ENCODE results near the gene SHH.

Gene SHH

DNA sequence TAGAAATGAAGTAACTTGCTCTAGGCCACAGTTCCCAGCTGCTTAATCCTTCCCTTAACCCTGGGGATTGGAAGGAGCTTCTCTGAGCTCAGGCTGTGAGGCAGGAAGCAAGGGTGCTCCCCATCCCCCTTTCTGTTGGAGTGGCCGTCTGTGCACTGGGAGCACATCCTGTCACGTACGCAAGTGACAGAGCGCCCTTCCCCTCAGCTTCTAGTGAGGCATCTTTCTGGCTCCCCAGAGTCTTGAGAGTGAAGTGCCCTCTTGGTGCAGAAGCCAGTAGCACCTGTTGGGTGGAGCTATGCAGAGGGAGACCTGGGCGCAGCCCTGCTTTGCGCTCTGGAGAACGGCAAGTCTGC lies 47.8 kb downstream of the SHH start:
- H3K9me3 ChIP-seq (ENCODE audit: insufficient read depth, low read depth, low read length) = no peaks in the 10 kb centered on the region
- no peak overlapping the region for H3K9ac ChIP-seq (ENCODE audit: low read depth, low read length)
- H3K4me1 ChIP-seq (ENCODE audit: insufficient read depth, low read length) = peaks cover 3% of the 10 kb centered on the region; the same call in 1 of the 2 replicates
- peaks cover 78% of the 10 kb centered on the region for H3K36me3 ChIP-seq (ENCODE audit: insufficient read depth, low read depth, low read length)
- no peak overlapping the region for H3K4me3 ChIP-seq (ENCODE audit: low read length)
- no peak overlapping the region for H3K27ac ChIP-seq (ENCODE audit: low read length)
- no peaks in the 10 kb centered on the region for H3K27me3 ChIP-seq (ENCODE audit: insufficient read depth, low read length)

DNA sequence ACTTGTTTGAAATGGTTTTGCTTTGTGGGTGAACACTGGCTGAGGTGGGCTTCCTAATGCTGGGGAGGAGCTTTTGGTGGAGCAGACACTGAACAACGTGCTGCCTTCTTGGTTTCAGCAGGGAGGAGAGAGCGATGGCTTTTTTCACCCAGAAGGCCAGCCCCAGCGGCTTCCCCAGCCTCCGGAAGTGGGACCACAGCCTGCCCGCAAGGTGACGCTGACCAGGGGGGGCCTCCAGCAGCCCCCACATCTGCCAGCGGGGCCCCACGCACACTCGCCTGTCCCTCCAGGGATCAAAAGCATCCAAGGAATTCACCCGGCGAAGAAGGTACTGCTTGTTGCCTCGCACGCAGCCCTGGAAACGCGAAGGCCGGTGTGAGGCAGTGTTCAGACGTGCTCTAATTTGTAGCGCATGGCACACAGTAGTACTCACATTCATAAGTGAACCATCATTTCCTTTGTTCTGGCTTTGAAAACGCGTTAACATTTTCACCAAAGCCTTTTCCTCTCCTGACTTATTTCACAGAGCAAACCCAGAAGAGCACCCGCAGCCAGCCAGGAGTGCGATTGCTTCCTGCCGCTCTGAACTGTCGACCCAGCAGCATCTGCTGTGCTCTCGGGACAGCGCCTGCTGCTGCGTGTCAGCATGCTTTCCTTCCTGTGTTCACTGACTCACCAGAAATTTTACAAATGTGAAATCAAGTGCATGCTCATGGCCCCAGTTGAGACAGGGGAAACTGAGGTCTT lies 48.4 kb downstream of the SHH start:
- H3K9ac ChIP-seq (ENCODE audit: low read depth, low read length) = no peak overlapping the region
- H3K4me3 ChIP-seq (ENCODE audit: low read length) = no peak overlapping the region
- H3K27me3 ChIP-seq (ENCODE audit: insufficient read depth, low read length) = no peaks in the 10 kb centered on the region
- H3K27ac ChIP-seq (ENCODE audit: low read length) = no peak overlapping the region
- no peaks in the 10 kb centered on the region for H3K9me3 ChIP-seq (ENCODE audit: insufficient read depth, low read depth, low read length)
- H3K36me3 ChIP-seq (ENCODE audit: insufficient read depth, low read depth, low read length) = peaks cover 72% of the 10 kb centered on the region
- H3K4me1 ChIP-seq (ENCODE audit: insufficient read depth, low read length) = peaks cover 3% of the 10 kb centered on the region; the same call in 1 of the 2 replicates

DNA sequence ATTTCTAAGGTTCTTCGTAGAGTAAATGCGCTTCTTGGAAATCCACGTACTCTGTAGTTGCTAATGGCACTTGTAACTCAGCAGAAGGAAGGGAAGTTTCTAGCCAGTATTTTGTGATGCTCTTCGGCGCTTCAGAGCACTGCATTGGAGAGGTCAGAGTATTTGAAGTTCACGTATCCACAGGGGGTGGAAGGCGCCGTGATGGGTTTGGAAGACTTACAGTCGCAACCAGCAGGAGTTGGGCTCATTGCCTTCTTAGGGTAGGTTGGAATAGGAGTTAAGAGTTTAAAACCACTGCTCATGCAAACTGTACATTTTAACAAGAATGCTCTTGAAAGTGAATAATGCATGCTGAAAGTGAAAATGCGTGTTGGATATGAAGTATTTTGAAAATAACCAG lies 49.1 kb downstream of the SHH start:
- Histone ChIP-seq H3K36me3 (ENCODE audit: insufficient read depth, low read depth, low read length) (peaks cover 69% of the 10 kb centered on the region), H3K9ac (ENCODE audit: low read depth, low read length) (no peak overlapping the region), H3K4me3 (ENCODE audit: low read length) (no peak overlapping the region), H3K27me3 (ENCODE audit: insufficient read depth, low read length) (no peaks in the 10 kb centered on the region), H3K9me3 (ENCODE audit: insufficient read depth, low read depth, low read length) (no peaks in the 10 kb centered on the region), H3K4me1 (ENCODE audit: insufficient read depth, low read length) (peaks cover 7% of the 10 kb centered on the region; the same call in 1 of the 2 replicates), H3K27ac (ENCODE audit: low read length) (no peak overlapping the region)

DNA sequence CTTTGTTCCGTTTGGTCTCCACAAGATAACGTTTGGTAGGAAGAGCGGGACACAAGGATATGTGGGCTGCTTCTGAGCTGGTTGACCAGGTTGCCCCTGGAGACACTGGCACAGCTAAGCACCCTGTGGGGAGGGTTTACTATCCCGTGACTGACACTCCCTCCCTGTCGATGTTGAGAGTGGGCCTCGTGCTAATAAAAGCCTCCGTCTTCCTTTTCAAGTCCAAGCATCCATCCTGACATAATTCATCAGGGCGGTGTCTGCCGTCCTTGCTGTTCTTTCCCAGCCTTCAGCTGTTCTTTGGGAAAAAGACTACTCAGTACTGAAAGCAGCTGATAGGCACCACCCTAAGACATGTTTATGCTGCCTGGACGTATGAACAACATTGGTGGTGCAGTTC lies 49.6 kb downstream of the SHH start:
- no peak overlapping the region for H3K9ac ChIP-seq (ENCODE audit: low read depth, low read length)
- H3K27ac ChIP-seq (ENCODE audit: low read length) = no peak overlapping the region

GRCh38 chr7:155762036-155762435 lies 50.2 kb downstream of the SHH start:
- no peak overlapping the region for H3K27ac ChIP-seq (ENCODE audit: low read length)
- H3K4me1 ChIP-seq (ENCODE audit: insufficient read depth, low read length) = peaks cover 7% of the 10 kb centered on the region; the same call in 1 of the 2 replicates
- H3K4me3 ChIP-seq (ENCODE audit: low read length) = no peak overlapping the region
- no peak overlapping the region for H3K9ac ChIP-seq (ENCODE audit: low read depth, low read length)
- no peaks in the 10 kb centered on the region for H3K27me3 ChIP-seq (ENCODE audit: insufficient read depth, low read length)
- peaks cover 5% of the 10 kb centered on the region; the same call in 1 of the 2 replicates for H3K9me3 ChIP-seq (ENCODE audit: insufficient read depth, low read depth, low read length)
- H3K36me3 ChIP-seq (ENCODE audit: insufficient read depth, low read depth, low read length) = peaks cover 63% of the 10 kb centered on the region

More for the DNA sequence above, 49.6 kb downstream of the SHH start:
- Histone ChIP-seq H3K4me1 (ENCODE audit: insufficient read depth, low read length) (peaks cover 7% of the 10 kb centered on the region; the same call in 1 of the 2 replicates), H3K4me3 (ENCODE audit: low read length) (no peak overlapping the region), H3K36me3 (ENCODE audit: insufficient read depth, low read depth, low read length) (peaks cover 64% of the 10 kb centered on the region), H3K27me3 (ENCODE audit: insufficient read depth, low read length) (no peaks in the 10 kb centered on the region), H3K9me3 (ENCODE audit: insufficient read depth, low read depth, low read length) (no peaks in the 10 kb centered on the region)

DNA sequence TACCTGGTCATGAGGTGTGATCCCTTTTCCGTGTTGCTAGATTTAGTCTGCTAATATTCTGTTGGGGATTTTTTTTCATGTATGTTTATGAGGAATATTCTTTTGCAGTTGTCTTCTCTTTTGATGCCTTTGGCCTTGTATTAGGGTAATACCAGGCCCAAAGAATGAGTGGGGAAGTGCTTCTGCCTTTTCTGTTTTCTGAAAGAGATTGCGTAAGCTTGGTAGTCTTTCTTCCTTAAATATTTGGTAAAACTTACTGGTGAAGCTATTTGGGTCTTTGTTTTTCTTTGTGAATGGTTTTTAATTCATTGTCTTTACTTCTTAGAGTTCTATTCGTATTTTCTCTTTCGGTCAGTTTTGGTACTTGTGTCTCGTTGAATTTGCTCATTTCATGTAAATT lies 51.1 kb downstream of the SHH start:
- Histone ChIP-seq H3K4me3 (ENCODE audit: low read length) (no peak overlapping the region), H3K36me3 (ENCODE audit: insufficient read depth, low read depth, low read length) (peaks cover 61% of the 10 kb centered on the region), H3K9ac (ENCODE audit: low read depth, low read length) (no peak overlapping the region), H3K27ac (ENCODE audit: low read length) (no peak overlapping the region), H3K4me1 (ENCODE audit: insufficient read depth, low read length) (peaks cover 7% of the 10 kb centered on the region; the same call in 1 of the 2 replicates), H3K27me3 (ENCODE audit: insufficient read depth, low read length) (no peaks in the 10 kb centered on the region), H3K9me3 (ENCODE audit: insufficient read depth, low read depth, low read length) (peaks cover 7% of the 10 kb centered on the region; the same call in 1 of the 2 replicates)

DNA sequence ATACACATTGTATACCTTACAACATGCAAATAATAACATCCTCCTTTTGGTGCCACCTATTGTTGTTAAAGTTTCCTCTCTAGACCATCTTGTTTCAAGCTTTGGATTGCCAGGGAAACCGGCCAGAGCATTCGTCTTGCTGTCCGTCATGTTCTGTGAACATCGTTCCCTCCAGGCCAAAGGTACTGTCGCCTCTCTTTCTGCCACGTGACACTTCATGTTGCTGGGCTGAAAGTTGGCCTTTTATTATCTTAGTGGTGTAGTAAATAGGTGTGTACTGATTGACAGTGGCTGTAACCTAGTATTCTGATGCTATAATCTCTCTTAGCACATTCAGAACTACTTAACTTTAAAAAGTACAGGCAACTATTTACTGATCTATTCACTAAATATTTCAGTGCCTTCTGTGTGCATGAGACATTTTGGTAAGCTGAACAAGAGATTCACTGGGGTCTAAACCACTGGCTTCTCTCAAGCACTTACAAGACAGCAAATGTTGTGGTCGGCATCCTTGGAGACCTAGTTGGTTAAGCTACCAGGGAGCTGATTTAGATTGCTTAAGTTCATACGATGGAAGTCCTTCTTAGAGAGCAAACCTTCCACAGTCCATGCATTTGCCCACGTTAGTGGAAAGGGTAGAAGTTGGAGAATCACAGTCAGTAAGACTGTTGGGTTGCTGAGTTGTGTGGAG lies 52.4 kb downstream of the SHH start:
- no peak overlapping the region for H3K4me3 ChIP-seq (ENCODE audit: low read length)
- H3K4me1 ChIP-seq (ENCODE audit: insufficient read depth, low read length) = peaks cover 7% of the 10 kb centered on the region; the same call in 1 of the 2 replicates
- H3K9me3 ChIP-seq (ENCODE audit: insufficient read depth, low read depth, low read length) = peaks cover 7% of the 10 kb centered on the region; the same call in 1 of the 2 replicates
- peaks cover 49% of the 10 kb centered on the region for H3K36me3 ChIP-seq (ENCODE audit: insufficient read depth, low read depth, low read length)
- H3K9ac ChIP-seq (ENCODE audit: low read depth, low read length) = no peak overlapping the region
- H3K27me3 ChIP-seq (ENCODE audit: insufficient read depth, low read length) = no peaks in the 10 kb centered on the region
- no peak overlapping the region for H3K27ac ChIP-seq (ENCODE audit: low read length)

- Histone ChIP-seq H3K4me1 (ENCODE audit: insufficient read depth, low read length) (peaks cover 7% of the 10 kb centered on the region), H3K9me3 (ENCODE audit: insufficient read depth, low read depth, low read length) (peaks cover 7% of the 10 kb centered on the region; the same call in 1 of the 2 replicates), H3K4me3 (ENCODE audit: low read length) (no peak overlapping the region), H3K27me3 (ENCODE audit: insufficient read depth, low read length) (no peaks in the 10 kb centered on the region), H3K27ac (ENCODE audit: low read length) (no peak overlapping the region), H3K36me3 (ENCODE audit: insufficient read depth, low read depth, low read length) (peaks cover 33% of the 10 kb centered on the region), H3K9ac (ENCODE audit: low read depth, low read length) (no peak overlapping the region)
Measured at GRCh38 chr7:155758348-155758747, 53.9 kb downstream of the SHH start.

GRCh38 chr7:155756322-155756721 lies 55.9 kb downstream of the SHH start:
- H3K4me1 ChIP-seq (ENCODE audit: insufficient read depth, low read length) = peaks cover 4% of the 10 kb centered on the region
- H3K27ac ChIP-seq (ENCODE audit: low read length) = no peak overlapping the region
- H3K27me3 ChIP-seq (ENCODE audit: insufficient read depth, low read length) = no peaks in the 10 kb centered on the region
- no peak overlapping the region for H3K9ac ChIP-seq (ENCODE audit: low read depth, low read length)
- H3K9me3 ChIP-seq (ENCODE audit: insufficient read depth, low read depth, low read length) = peaks cover 7% of the 10 kb centered on the region; the same call in 1 of the 2 replicates
- H3K36me3 ChIP-seq (ENCODE audit: insufficient read depth, low read depth, low read length) = peaks cover 20% of the 10 kb centered on the region
- H3K4me3 ChIP-seq (ENCODE audit: low read length) = no peak overlapping the region

GRCh38 chr7:155755026-155755425 lies 57.2 kb downstream of the SHH start:
- Histone ChIP-seq H3K9ac (ENCODE audit: low read depth, low read length) (no peak overlapping the region), H3K27me3 (ENCODE audit: insufficient read depth, low read length) (no peaks in the 10 kb centered on the region), H3K9me3 (ENCODE audit: insufficient read depth, low read depth, low read length) (peaks cover 7% of the 10 kb centered on the region; the same call in 1 of the 2 replicates), H3K27ac (ENCODE audit: low read length) (no peak overlapping the region), H3K36me3 (ENCODE audit: insufficient read depth, low read depth, low read length) (peaks cover 17% of the 10 kb centered on the region), H3K4me1 (ENCODE audit: insufficient read depth, low read length) (peaks cover 6% of the 10 kb centered on the region; the same call in 1 of the 2 replicates), H3K4me3 (ENCODE audit: low read length) (no peak overlapping the region)

GRCh38 chr7:155754165-155754564 lies 58.1 kb downstream of the SHH start:
- Histone ChIP-seq H3K9me3 (ENCODE audit: insufficient read depth, low read depth, low read length) (peaks cover 7% of the 10 kb centered on the region; the same call in 1 of the 2 replicates), H3K4me1 (ENCODE audit: insufficient read depth, low read length) (peaks cover 6% of the 10 kb centered on the region; the same call in 1 of the 2 replicates), H3K36me3 (ENCODE audit: insufficient read depth, low read depth, low read length) (peaks cover 12% of the 10 kb centered on the region), H3K27ac (ENCODE audit: low read length) (no peak overlapping the region), H3K4me3 (ENCODE audit: low read length) (no peak overlapping the region), H3K27me3 (ENCODE audit: insufficient read depth, low read length) (no peaks in the 10 kb centered on the region), H3K9ac (ENCODE audit: low read depth, low read length) (no peak overlapping the region)

Measured in iPS-20b (cell line).